Astrocyte (in vitro differentiated cells and primary cell): Measurements from ENCODE around the gene ADAP1. TPM values are rescaled to one million over a fixed set of nuclear protein-coding genes. Genes with fewer than 3 reads are reported as not detected.

ENCODE experiments used
- DNase-seq: peaks from one replicate; pipeline ENCODE4 v3.0.0-alpha.2; 2010; ENCODE audit warnings: low read depth
- FAIRE-seq: peaks from 2 replicates; lab custom pipeline; 2011; peaks lifted over from hg19 to GRCh38; lab: Jason Lieb, UNC
- H2AFZ ChIP-seq: 2 replicates; pipeline ENCODE4 v1.6.0; 2012; ENCODE audit warnings: low read depth, low read length, inconsistent platforms
- H3K27ac ChIP-seq: 2 replicates; pipeline ENCODE4 v1.5.1; 2011; ENCODE audit warnings: low read depth, low read length, inconsistent platforms
- H3K27me3 ChIP-seq: 2 replicates; pipeline ENCODE4 v1.6.0; 2011; ENCODE audit warnings: low read length, inconsistent platforms; ENCODE audit not compliant: insufficient read depth
- H3K36me3 ChIP-seq: 2 replicates; pipeline ENCODE4 v1.5.1; 2011; ENCODE audit warnings: low read length, inconsistent platforms; ENCODE audit not compliant: insufficient read depth
- H3K4me1 ChIP-seq: 2 replicates; pipeline ENCODE4 v1.5.1; 2011; ENCODE audit warnings: low read length, inconsistent platforms; ENCODE audit not compliant: insufficient read depth
- H3K4me2 ChIP-seq: 2 replicates; pipeline ENCODE4 v1.6.0; 2012; ENCODE audit warnings: low read length, inconsistent platforms
- H3K4me3 ChIP-seq: 2 replicates; pipeline ENCODE4 v1.5.1; 2011; ENCODE audit warnings: low read depth, mild to moderate bottlenecking, low read length, inconsistent platforms; ENCODE audit not compliant: insufficient read depth
- H3K79me2 ChIP-seq: 2 replicates; pipeline ENCODE4 v1.6.0; 2012; ENCODE audit warnings: mild to moderate bottlenecking, low read length, inconsistent platforms; ENCODE audit not compliant: insufficient read depth
- H3K9ac ChIP-seq: 2 replicates; pipeline ENCODE4 v1.6.0; 2012; ENCODE audit warnings: mild to moderate bottlenecking, low read length, inconsistent platforms
- H3K9me3 ChIP-seq: 2 replicates; pipeline ENCODE4 v1.5.1; 2012; ENCODE audit warnings: low read depth, mild to moderate bottlenecking, low read length, inconsistent platforms; ENCODE audit not compliant: insufficient read depth
- H4K20me1 ChIP-seq: 2 replicates; pipeline ENCODE4 v1.6.0; 2012; ENCODE audit warnings: low read length, inconsistent platforms; ENCODE audit not compliant: insufficient read depth
- H3K27ac Mint-ChIP-seq: one replicate; pipeline ENCODE4 v1.8.0; 2021; ENCODE audit warnings: mild to moderate bottlenecking, mixed read lengths; ENCODE audit not compliant: unreplicated experiment
- H3K27me3 Mint-ChIP-seq: one replicate; pipeline ENCODE4 v1.8.0; 2021; ENCODE audit warnings: low read depth, mixed read lengths; ENCODE audit not compliant: unreplicated experiment
- H3K36me3 Mint-ChIP-seq: one replicate; pipeline ENCODE4 v1.8.0; 2021; ENCODE audit warnings: low read depth, mixed read lengths; ENCODE audit not compliant: unreplicated experiment
- H3K4me1 Mint-ChIP-seq: one replicate; pipeline ENCODE4 v1.8.0; 2021; ENCODE audit warnings: low read depth, mixed read lengths; ENCODE audit not compliant: unreplicated experiment
- H3K4me3 Mint-ChIP-seq: one replicate; pipeline ENCODE4 v1.8.0; 2021; ENCODE audit warnings: mild to moderate bottlenecking, moderate library complexity, mixed read lengths; ENCODE audit not compliant: unreplicated experiment
- H3K9me3 Mint-ChIP-seq: one replicate; pipeline ENCODE4 v1.8.0; 2021; ENCODE audit warnings: mild to moderate bottlenecking, mixed read lengths; ENCODE audit not compliant: unreplicated experiment
- CTCF ChIP-seq: IDR thresholded peaks from 2 replicates; pipeline ENCODE4 v1.5.1; 2011; ENCODE audit warnings: low read depth, mild to moderate bottlenecking, inconsistent platforms, low read length, moderate library complexity; ENCODE audit not compliant: insufficient read depth
- EZH2 ChIP-seq: IDR thresholded peaks from 2 replicates; pipeline ENCODE4 v1.6.1; 2012; ENCODE audit warnings: mild to moderate bottlenecking, low read length, inconsistent platforms; ENCODE audit not compliant: insufficient read depth
- total RNA-seq: library from RNA; stranded (reverse); gene quantifications from 2 replicates; pipeline ENCODE4 v1.2.1, GENCODE V29; 2021

The ADAP1 gene
- total RNA-seq, 1 donor from 2014 or later = 4.8 TPM

GRCh38 chr7:921581-922333 lies 32.7 kb downstream of the ADAP1 start:
- Mint-ChIP-seq H3K27me3 (peaks cover 4% of the 10 kb centered on the region), H3K9me3 (no peaks in the 10 kb centered on the region), H3K4me3 (no peak overlapping the region), H3K36me3 (no peaks in the 10 kb centered on the region), H3K4me1 (peaks cover 6% of the 10 kb centered on the region), H3K27ac (no peak overlapping the region)
- Histone ChIP-seq H3K27ac (no peak overlapping the region), H3K4me3 (no peak overlapping the region), H3K27me3 (no peaks in the 10 kb centered on the region), H2AFZ (no peak overlapping the region), H3K79me2 (no peaks in the 10 kb centered on the region), H3K4me1 (peaks cover 18% of the 10 kb centered on the region), H3K4me2 (no peak overlapping the region), H4K20me1 (no peaks in the 10 kb centered on the region), H3K9me3 (no peaks in the 10 kb centered on the region), H3K36me3 (no peaks in the 10 kb centered on the region), H3K9ac (no peak overlapping the region)
- FAIRE-seq (no peak), DNase-seq (no peak)
- TF ChIP-seq EZH2 = no peak
- TF ChIP-seq CTCF = no peak

- Histone ChIP-seq H2AFZ (no peak overlapping the region), H3K79me2 (no peaks in the 10 kb centered on the region), H3K4me3 (no peak overlapping the region), H3K4me2 (no peak overlapping the region), H3K27ac (no peak overlapping the region), H4K20me1 (no peaks in the 10 kb centered on the region), H3K9me3 (no peaks in the 10 kb centered on the region), H3K4me1 (peaks cover 21% of the 10 kb centered on the region), H3K27me3 (peaks cover 2% of the 10 kb centered on the region), H3K9ac (no peak overlapping the region), H3K36me3 (no peaks in the 10 kb centered on the region)
- Mint-ChIP-seq H3K9me3 (no peaks in the 10 kb centered on the region), H3K36me3 (no peaks in the 10 kb centered on the region), H3K4me3 (peak overlapping the region; percentile 50), H3K27me3 (peaks cover 8% of the 10 kb centered on the region), H3K27ac (peak overlapping the region; percentile 34), H3K4me1 (peaks cover 10% of the 10 kb centered on the region)
- FAIRE-seq (no peak), DNase-seq (no peak)
- no peak for TF ChIP-seq CTCF
Observed at GRCh38 chr7:921071-921461, 33.4 kb downstream of the ADAP1 start.

GRCh38 chr7:920351-921070 lies 34.0 kb downstream of the ADAP1 start:
- H3K4me1 Mint-ChIP-seq = peaks cover 13% of the 10 kb centered on the region
- H2AFZ ChIP-seq = no peak overlapping the region

More at GRCh38 chr7:920351-921070, 34.0 kb downstream of the ADAP1 start:
- Histone ChIP-seq H3K27ac (no peak overlapping the region), H3K4me1 (peaks cover 21% of the 10 kb centered on the region), H3K4me3 (no peak overlapping the region), H3K4me2 (no peak overlapping the region), H3K79me2 (no peaks in the 10 kb centered on the region), H3K36me3 (no peaks in the 10 kb centered on the region), H4K20me1 (no peaks in the 10 kb centered on the region), H3K9me3 (no peaks in the 10 kb centered on the region), H3K27me3 (peaks cover 4% of the 10 kb centered on the region), H3K9ac (no peak overlapping the region)
- peaks cover 14% of the 10 kb centered on the region for H3K27me3 Mint-ChIP-seq
- H3K36me3 Mint-ChIP-seq = no peaks in the 10 kb centered on the region
- peak overlapping the region; percentile 50 for H3K4me3 Mint-ChIP-seq
- H3K9me3 Mint-ChIP-seq = no peaks in the 10 kb centered on the region
- FAIRE-seq (no peak), DNase-seq (no peak)
- peak overlapping the region; percentile 34 for H3K27ac Mint-ChIP-seq
- no peak for TF ChIP-seq CTCF
- no peak for TF ChIP-seq EZH2
